NB4 (cell line): ENCODE measurements around the gene IRAG1.

Source experiments
- CTCF ChIP-seq: IDR thresholded peaks from one replicate; pipeline ENCODE4 v1.5.1; 2012; ENCODE audit warnings: low read depth, low read length
- MAX ChIP-seq: IDR thresholded peaks from 2 replicates; pipeline ENCODE4 v1.6.1; 2011; ENCODE audit warnings: low read depth, low read length
- MYC ChIP-seq: IDR thresholded peaks from 2 replicates; pipeline ENCODE4 v1.6.1; 2011; ENCODE audit warnings: low read depth, low read length
- POLR2A ChIP-seq: IDR thresholded peaks from 2 replicates; pipeline ENCODE4 v1.6.1; 2011; ENCODE audit warnings: mild to moderate bottlenecking; ENCODE audit not compliant: insufficient read length; ENCODE audit errors: extremely low read depth

GRCh38 chr11:10727146-10727851 lies 33.7 kb upstream of the IRAG1 start:
- no peak for TF ChIP-seq POLR2A
- no peak for TF ChIP-seq MYC
- no peak for TF ChIP-seq MAX
- TF ChIP-seq CTCF = no peak
